Pulmonary artery endothelial cell (primary cell): Measurements from ENCODE around the gene GRIK4. TPM values are rescaled to one million over a fixed set of nuclear protein-coding genes. Genes with fewer than 3 reads are reported as not detected.
"Not testable (repeated sequence)": the region's sequence is repeated elsewhere in the genome, so short reads cannot be mapped to it uniquely, and the experiment has no call there.

Experiments
- DNase-seq: peaks from one replicate; pipeline ENCODE4 v3.0.0-alpha.2; 2011; ENCODE audit warnings: low read depth, low spot score
- total RNA-seq: library from RNA; depleted of rRNA; stranded (reverse); fragments of >200 nt; gene quantifications from 2 replicates; pipeline ENCODE4 v1.2.3, GENCODE V29; 2014

GRIK4 gene
- total RNA-seq, 1 donor from 2014 or later, result 0.07 TPM

GRCh38 chr11:120775986-120776951 is 264.7 kb downstream of the GRIK4 start:
- DNase-seq, result no peak

GRCh38 chr11:120778685-120779490 is 267.3 kb downstream of the GRIK4 start:
- DNase-seq, result no peak

DNA sequence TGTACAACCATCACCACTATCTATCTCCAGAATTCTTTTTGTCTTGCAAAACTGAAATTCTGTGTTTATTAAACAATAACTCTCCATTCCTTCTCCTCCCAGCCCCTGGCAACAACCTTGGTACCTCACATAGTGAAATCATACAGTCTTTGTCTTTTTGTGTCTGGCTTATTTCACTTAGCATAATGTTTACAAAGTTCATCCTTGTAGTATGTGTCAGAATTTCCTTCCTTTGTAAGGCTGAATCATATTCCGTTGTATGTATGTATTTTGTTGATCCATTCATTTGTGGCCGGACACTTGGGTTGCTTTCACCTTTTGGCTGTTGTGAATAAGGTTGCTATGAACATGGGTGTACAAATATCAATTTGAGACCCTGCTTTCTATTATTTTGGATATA is 268.7 kb downstream of the GRIK4 start:
- DNase-seq, result peak; percentile 73

GRCh38 chr11:120781486-120782120 is 270.1 kb downstream of the GRIK4 start:
- no peak for DNase-seq

DNA sequence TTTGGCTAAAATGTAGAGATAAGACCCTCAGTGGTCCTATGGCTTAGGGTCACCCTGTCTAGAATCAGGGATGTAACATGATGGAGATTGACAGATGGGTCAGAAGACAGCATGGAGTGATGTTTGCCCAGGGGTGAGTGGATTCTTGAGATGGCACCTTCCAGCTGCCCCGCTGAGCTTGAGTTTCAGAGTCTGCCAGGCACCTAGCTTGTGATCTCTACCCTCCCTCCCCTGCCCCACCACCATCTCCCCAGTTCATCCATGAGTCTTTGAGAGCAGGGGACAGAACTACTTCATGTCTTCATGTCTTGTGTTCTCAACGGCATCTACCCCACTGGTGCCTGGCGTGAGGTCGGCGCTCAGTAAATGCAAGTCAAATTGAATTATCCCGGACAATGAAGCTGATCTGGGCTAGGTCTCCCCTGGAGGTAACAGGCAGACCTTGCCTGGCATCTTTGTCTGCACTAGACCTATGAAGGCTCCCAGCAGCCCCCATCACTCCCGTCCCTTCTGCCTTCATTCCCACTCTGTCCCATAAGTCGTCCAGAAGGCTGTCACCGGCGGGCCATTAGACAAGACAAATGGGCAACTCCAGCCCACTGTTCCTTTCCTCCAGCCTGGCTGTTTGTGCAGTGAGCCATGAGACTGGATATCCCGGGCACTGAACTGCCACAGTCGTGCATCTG is 273.2 kb downstream of the GRIK4 start:
- no peak for DNase-seq

GRCh38 chr11:120785576-120785975 is 274.0 kb downstream of the GRIK4 start:
- no peak for DNase-seq

GRCh38 chr11:120786206-120786735 is 274.7 kb downstream of the GRIK4 start:
- no peak for DNase-seq

GRCh38 chr11:120787224-120787623 is 275.7 kb downstream of the GRIK4 start:
- not testable (repeated sequence) for DNase-seq

DNA sequence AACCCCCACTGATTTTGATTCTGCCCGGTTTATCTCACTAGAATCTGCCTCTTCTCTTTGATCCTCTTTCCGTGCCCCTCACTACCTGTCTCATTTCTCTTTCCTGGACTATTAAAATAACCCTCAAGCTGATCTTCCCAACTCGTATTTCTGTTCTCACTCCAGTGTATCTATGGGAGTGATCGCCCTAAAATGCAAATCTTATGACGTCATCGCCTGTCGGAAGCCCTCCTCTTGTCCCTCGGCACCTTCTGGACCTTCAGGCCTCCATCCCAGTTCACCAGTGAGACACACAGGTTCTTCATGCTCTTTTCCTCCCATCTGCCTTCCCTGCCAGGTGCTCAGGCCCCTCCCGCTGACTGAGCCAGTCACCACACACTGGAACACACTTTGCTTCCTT is 277.8 kb downstream of the GRIK4 start:
- DNase-seq, result no peak

GRCh38 chr11:120792306-120792705 is 280.8 kb downstream of the GRIK4 start:
- DNase-seq, result no peak

DNA sequence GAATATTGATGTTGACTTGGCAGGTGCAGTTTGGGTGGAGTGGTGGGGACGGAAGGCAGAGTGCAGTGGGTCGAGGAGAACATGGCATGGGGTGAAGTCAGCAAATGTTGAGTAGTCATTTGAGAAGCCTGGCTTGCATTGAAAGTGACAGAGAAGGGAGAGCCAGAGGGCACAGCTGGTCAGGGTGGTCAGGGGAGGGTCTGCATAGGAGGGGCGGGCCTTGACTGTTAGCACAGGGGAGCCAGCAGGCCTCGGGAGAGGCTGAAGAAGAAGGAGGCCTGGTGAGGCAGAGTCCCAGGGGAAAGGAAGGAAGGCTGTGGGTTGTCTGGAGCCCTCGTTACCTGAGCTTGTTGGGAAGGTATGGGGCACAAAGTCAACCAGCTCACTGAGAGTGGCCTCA is 281.6 kb downstream of the GRIK4 start:
- no peak for DNase-seq

GRCh38 chr11:120793806-120794479 is 282.4 kb downstream of the GRIK4 start:
- no peak for DNase-seq

GRCh38 chr11:120794748-120795147 is 283.2 kb downstream of the GRIK4 start:
- DNase-seq, result no peak

GRCh38 chr11:120795185-120795584 is 283.6 kb downstream of the GRIK4 start:
- no peak for DNase-seq

GRCh38 chr11:120797143-120797542 is 285.6 kb downstream of the GRIK4 start:
- no peak for DNase-seq

DNA sequence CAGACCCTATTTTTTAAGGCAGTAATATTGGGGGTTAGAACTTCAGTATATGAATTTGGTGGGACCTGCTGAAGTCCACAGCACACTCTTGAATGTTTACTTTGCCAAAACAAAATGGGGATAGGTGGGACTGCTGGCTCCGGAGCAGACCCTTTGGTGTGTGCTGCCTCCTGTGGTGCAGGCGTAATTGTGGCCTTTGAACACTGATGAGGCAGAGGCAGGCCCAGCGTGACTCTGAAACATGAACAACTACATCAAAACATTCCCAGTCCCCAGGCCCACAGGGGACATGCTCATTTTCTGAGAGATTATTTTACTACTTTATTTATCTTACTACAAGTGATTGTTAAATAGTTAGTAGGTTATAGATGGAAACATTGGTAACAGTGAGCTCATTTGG is 287.3 kb downstream of the GRIK4 start:
- DNase-seq, result no peak

DNA sequence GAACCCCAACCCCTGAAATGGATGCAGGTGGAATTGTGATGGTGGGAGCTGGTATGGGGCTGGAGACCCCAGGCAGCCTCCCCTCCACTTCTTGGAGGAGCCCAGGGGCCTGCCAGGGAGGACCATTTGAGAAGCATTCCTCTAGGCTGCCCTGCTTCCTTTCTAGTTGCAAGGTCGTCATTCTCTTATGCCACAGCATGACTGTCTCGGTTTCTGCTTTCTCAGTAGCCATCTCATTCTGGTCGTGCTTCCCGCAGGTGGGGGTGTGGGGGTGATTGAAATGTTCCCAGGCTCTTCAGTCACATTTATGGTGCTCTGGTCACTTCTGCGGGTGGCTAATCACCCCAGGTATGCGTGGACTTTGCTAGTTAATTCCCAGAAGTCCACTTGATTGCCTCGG is 288.7 kb downstream of the GRIK4 start:
- no peak for DNase-seq

- peak; percentile 27 for DNase-seq
Measured at GRCh38 chr11:120801801-120802689, 290.5 kb downstream of the GRIK4 start.

DNA sequence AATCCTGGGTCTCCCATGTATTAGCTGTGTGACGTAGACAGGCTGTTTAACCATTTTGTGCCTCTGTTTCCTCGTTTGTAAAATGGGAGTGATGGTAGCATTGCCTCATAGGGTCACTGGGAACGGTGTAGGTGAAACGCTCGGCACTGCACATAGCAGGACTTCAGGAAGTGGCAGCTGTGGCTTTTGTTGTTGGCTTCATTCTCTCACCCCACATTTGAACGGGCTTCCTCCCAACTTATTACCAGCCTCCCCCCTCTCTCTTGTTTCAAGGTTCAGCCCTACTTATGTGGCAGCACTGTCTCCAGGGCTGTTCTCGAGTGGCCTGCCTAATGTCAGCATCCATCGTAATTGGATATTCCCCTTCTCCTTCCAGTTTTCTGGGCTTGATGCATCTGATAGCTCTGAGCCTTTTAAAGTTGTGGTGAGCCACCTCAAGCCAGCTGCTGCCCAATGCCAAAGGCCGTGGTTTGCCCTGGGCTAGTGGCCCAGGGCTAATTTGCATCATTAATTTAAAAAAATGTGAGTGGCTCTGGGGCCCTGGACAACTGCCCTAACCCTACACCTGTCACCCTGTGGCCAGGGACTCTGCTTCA is 294.5 kb downstream of the GRIK4 start:
- no peak for DNase-seq
